Muscle of back (tissue), 11 donors: ENCODE measurements around the gene RHBDL3. TPM values are rescaled to one million over a fixed set of nuclear protein-coding genes. Genes with fewer than 3 reads are reported as not detected.
"Not testable (repeated sequence)": the region's sequence is repeated elsewhere in the genome, so short reads cannot be mapped to it uniquely, and the experiment has no call there.

Experiments
- DNase-seq, 3 donors: peaks; one replicate each; pipeline versions ENCODE4 v3.0.0 to v3.0.0-alpha.2; 2013
- polyA plus RNA-seq, 10 donors: library from polyadenylated mRNA; unstranded; fragments of 120-200 nt; gene quantifications; one replicate each; pipeline ENCODE4 v1.2.1, GENCODE V29; 2013; ENCODE audit not compliant: insufficient read length in 10 of 10

The RHBDL3 gene
- polyA plus RNA-seq, 10 donors: 1.1 to 3.2 (median 1.3) TPM

- no peak for DNase-seq
Measured at GRCh38 chr17:32323811-32324491, 58.3 kb downstream of the RHBDL3 start.

GRCh38 chr17:32327911-32328310 is 62.3 kb downstream of the RHBDL3 start:
- no peak for DNase-seq

- no peak for DNase-seq
Measured at GRCh38 chr17:32330147-32330546, 64.5 kb downstream of the RHBDL3 start.

- DNase-seq: no peak
Measured at GRCh38 chr17:32331243-32332040, 65.8 kb downstream of the RHBDL3 start.

GRCh38 chr17:32333187-32333586 is 67.6 kb downstream of the RHBDL3 start:
- DNase-seq: no peak

- DNase-seq: no peak
Measured at GRCh38 chr17:32335046-32335445, 69.4 kb downstream of the RHBDL3 start.

GRCh38 chr17:32335687-32336086 is 70.1 kb downstream of the RHBDL3 start:
- peak in 1 of 3 donors; percentile 41 for DNase-seq

- DNase-seq: peak in 1 of 3 donors; percentile 78
Measured at GRCh38 chr17:32341141-32341856, 75.7 kb downstream of the RHBDL3 start.

- peak; percentile 73 to 92 (median 84) for DNase-seq
Measured at GRCh38 chr17:32341857-32342602, 76.4 kb downstream of the RHBDL3 start, which contains the start of gene C17orf75. Gene C17orf75 (minus strand): TSS chr17:32342173. CDS start chr17:32342139, 34 bp downstream.

GRCh38 chr17:32342603-32343325 is 77.1 kb downstream of the RHBDL3 start:
- DNase-seq: no peak

- no peak for DNase-seq
Measured at GRCh38 chr17:32345951-32346600, 80.4 kb downstream of the RHBDL3 start.

GRCh38 chr17:32348483-32348800 is 82.8 kb downstream of the RHBDL3 start:
- no peak for DNase-seq

GRCh38 chr17:32349503-32349853 is 83.8 kb downstream of the RHBDL3 start:
- peak in 1 of 3 donors; percentile 26 for DNase-seq

GRCh38 chr17:32349854-32350665 is 84.4 kb downstream of the RHBDL3 start, which contains the start of gene ZNF207:
Gene ZNF207 (plus strand): TSS chr17:32350157. CDS start chr17:32350286, 129 bp downstream.
- DNase-seq: peak; percentile 97 to 99 (median 99)

- DNase-seq: peak; percentile 51 to 83 (median 67)
Measured at GRCh38 chr17:32350666-32351418, 85.2 kb downstream of the RHBDL3 start.

- not testable (repeated sequence) for DNase-seq
Measured at GRCh38 chr17:32352734-32353133, 87.1 kb downstream of the RHBDL3 start.

- no peak for DNase-seq
Measured at GRCh38 chr17:32355649-32356377, 90.2 kb downstream of the RHBDL3 start.

- no peak for DNase-seq
Measured at GRCh38 chr17:32356378-32356743, 90.7 kb downstream of the RHBDL3 start.
